SK-N-SH (cell line): Measurements from ENCODE around the gene CHRM1.

Experiments
- ELF1 ChIP-seq: IDR thresholded peaks from 2 replicates; pipeline ENCODE4 v1.4.0; 2012
- EZH2phosphoT487 ChIP-seq: fragments of 200-600 bp; sonication (generic); IDR thresholded peaks from 2 replicates; pipeline ENCODE4 v1.6.1; 2017; ENCODE audit warnings: low read depth, mixed run types, mild to moderate bottlenecking, antibody characterized with exemption, moderate library complexity, borderline replicate concordance
- FOXM1 ChIP-seq: IDR thresholded peaks from 2 replicates; pipeline ENCODE4 v1.4.0; 2012; ENCODE audit warnings: low read depth, mild to moderate bottlenecking
- GABPA ChIP-seq: IDR thresholded peaks from 2 replicates; pipeline ENCODE4 v1.4.0; 2012; ENCODE audit warnings: low read depth, mild to moderate bottlenecking
- JUND ChIP-seq: IDR thresholded peaks from 2 replicates; pipeline ENCODE4 v1.4.0; 2012
- POLR2AphosphoS5 ChIP-seq: IDR thresholded peaks from 2 replicates; pipeline ENCODE4 v1.6.1; 2012; ENCODE audit warnings: low read depth, low read length
- RAD21 ChIP-seq: IDR thresholded peaks from 2 replicates; pipeline ENCODE4 v1.6.1; 2012; ENCODE audit warnings: mild to moderate bottlenecking, low read length
- TEAD4 ChIP-seq: IDR thresholded peaks from 2 replicates; pipeline ENCODE4 v1.4.0; 2012; ENCODE audit warnings: mild to moderate bottlenecking, borderline replicate concordance; ENCODE audit not compliant: insufficient read depth
- YY1 ChIP-seq: IDR thresholded peaks from 2 replicates; pipeline ENCODE4 v1.4.0; 2012; ENCODE audit warnings: low read depth, mild to moderate bottlenecking
- ZBTB33 ChIP-seq: IDR thresholded peaks from 2 replicates; pipeline ENCODE4 v1.4.0; 2012; ENCODE audit warnings: low read depth, borderline replicate concordance
- TF ChIP-seq, protein P1 (sequence below): fragments of 200-600 bp; sonication (generic); IDR thresholded peaks from 2 replicates; pipeline ENCODE4 v1.6.1; 2017; ENCODE audit warnings: antibody characterized with exemption, mild to moderate bottlenecking, moderate library complexity
- TF ChIP-seq, protein P2 (sequence below): IDR thresholded peaks from 2 replicates; pipeline ENCODE4 v1.4.0; 2012; ENCODE audit warnings: low read depth

GRCh38 chr11:62882431-62882749 is 38.8 kb downstream of the CHRM1 start:
- TF ChIP-seq POLR2AphosphoS5 (no peak), EZH2phosphoT487 (no peak), ZBTB33 (no peak), RAD21 (no peak), JUND (no peak), FOXM1 (no peak), YY1 (no peak), GABPA (no peak), TEAD4 (no peak), ELF1 (no peak)
- TF ChIP-seq, protein P1, sequence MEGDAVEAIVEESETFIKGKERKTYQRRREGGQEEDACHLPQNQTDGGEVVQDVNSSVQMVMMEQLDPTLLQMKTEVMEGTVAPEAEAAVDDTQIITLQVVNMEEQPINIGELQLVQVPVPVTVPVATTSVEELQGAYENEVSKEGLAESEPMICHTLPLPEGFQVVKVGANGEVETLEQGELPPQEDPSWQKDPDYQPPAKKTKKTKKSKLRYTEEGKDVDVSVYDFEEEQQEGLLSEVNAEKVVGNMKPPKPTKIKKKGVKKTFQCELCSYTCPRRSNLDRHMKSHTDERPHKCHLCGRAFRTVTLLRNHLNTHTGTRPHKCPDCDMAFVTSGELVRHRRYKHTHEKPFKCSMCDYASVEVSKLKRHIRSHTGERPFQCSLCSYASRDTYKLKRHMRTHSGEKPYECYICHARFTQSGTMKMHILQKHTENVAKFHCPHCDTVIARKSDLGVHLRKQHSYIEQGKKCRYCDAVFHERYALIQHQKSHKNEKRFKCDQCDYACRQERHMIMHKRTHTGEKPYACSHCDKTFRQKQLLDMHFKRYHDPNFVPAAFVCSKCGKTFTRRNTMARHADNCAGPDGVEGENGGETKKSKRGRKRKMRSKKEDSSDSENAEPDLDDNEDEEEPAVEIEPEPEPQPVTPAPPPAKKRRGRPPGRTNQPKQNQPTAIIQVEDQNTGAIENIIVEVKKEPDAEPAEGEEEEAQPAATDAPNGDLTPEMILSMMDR, result no peak
- TF ChIP-seq, protein P2, sequence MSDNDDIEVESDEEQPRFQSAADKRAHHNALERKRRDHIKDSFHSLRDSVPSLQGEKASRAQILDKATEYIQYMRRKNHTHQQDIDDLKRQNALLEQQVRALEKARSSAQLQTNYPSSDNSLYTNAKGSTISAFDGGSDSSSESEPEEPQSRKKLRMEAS, result no peak
